ENCODE results near the gene ELOA. TPM values are rescaled to one million over a fixed set of nuclear protein-coding genes. Genes with fewer than 3 reads are reported as not detected.
"Not testable (repeated sequence)": the region's sequence is repeated elsewhere in the genome, so short reads cannot be mapped to it uniquely, and the experiment has no call there.

The ELOA gene
- polyA plus RNA-seq, 2 donors, result 9.9 to 15.9 TPM

GRCh38 chr1:23733281-23733680, 10.0 kb upstream of the ELOA start:
- H3K36me3 ChIP-seq (ENCODE audit: control insufficient read depth in 2 of 2, insufficient read depth in 2 of 2, low read length in 1 of 2); H3K4me3 ChIP-seq (ENCODE audit: low read depth in 1 of 2, low read length in 2 of 2); H3K4me1 ChIP-seq (ENCODE audit: control insufficient read depth in 2 of 2, insufficient read depth in 2 of 2, low read length in 1 of 2); H3K27ac ChIP-seq (ENCODE audit: low read depth in 2 of 2, low read length in 1 of 2); H3K9me3 ChIP-seq (ENCODE audit: control insufficient read depth in 2 of 2, insufficient read depth in 1 of 2, low read depth in 1 of 2, low read length in 1 of 2); H3K27me3 ChIP-seq (ENCODE audit: control insufficient read depth in 1 of 2, insufficient read depth in 2 of 2, low read length in 2 of 2): not testable (repeated sequence)
- WGBS, 2 donors, result 89 to 96% methylated on average over 5 of the region's 5 CpGs

- Histone ChIP-seq H3K27me3 (ENCODE audit: control insufficient read depth in 1 of 2, insufficient read depth in 2 of 2, low read length in 2 of 2) (no peaks in the 10 kb centered on the region), H3K36me3 (ENCODE audit: control insufficient read depth in 2 of 2, insufficient read depth in 2 of 2, low read length in 1 of 2) (no peaks in the 10 kb centered on the region)
Observed at GRCh38 chr1:23736437-23737134, 6.7 kb upstream of the ELOA start.

GRCh38 chr1:23741609-23742008, 1.7 kb upstream of the ELOA start:
- Histone ChIP-seq H3K27me3 (ENCODE audit: control insufficient read depth in 1 of 2, insufficient read depth in 2 of 2, low read length in 2 of 2) (no peaks in the 10 kb centered on the region), H3K9me3 (ENCODE audit: control insufficient read depth in 2 of 2, insufficient read depth in 1 of 2, low read depth in 1 of 2, low read length in 1 of 2) (no peaks in the 10 kb centered on the region), H3K27ac (ENCODE audit: low read depth in 2 of 2, low read length in 1 of 2) (no peak overlapping the region), H3K36me3 (ENCODE audit: control insufficient read depth in 2 of 2, insufficient read depth in 2 of 2, low read length in 1 of 2) (no peaks in the 10 kb centered on the region), H3K4me3 (ENCODE audit: low read depth in 1 of 2, low read length in 2 of 2) (no peak overlapping the region), H3K4me1 (ENCODE audit: control insufficient read depth in 2 of 2, insufficient read depth in 2 of 2, low read length in 1 of 2) (no peaks in the 10 kb centered on the region)
- 85 to 86% methylated on average over 5 of the region's 5 CpGs for WGBS, 2 donors

More at GRCh38 chr1:23736437-23737134, 6.7 kb upstream of the ELOA start:
- WGBS, 2 donors, result 93% methylated on average over 7 of the region's 7 CpGs
- H3K4me1 ChIP-seq (ENCODE audit: control insufficient read depth in 2 of 2, insufficient read depth in 2 of 2, low read length in 1 of 2), result no peaks in the 10 kb centered on the region
- H3K9me3 ChIP-seq (ENCODE audit: control insufficient read depth in 2 of 2, insufficient read depth in 1 of 2, low read depth in 1 of 2, low read length in 1 of 2), result no peaks in the 10 kb centered on the region
- H3K4me3 ChIP-seq (ENCODE audit: low read depth in 1 of 2, low read length in 2 of 2), result no peak overlapping the region
- H3K27ac ChIP-seq (ENCODE audit: low read depth in 2 of 2, low read length in 1 of 2), result no peak overlapping the region

GRCh38 chr1:23742670-23743286, 493 bp upstream of the ELOA start:
- H3K27me3 ChIP-seq (ENCODE audit: control insufficient read depth in 1 of 2, insufficient read depth in 2 of 2, low read length in 2 of 2), result no peaks in the 10 kb centered on the region
- no peaks in the 10 kb centered on the region for H3K9me3 ChIP-seq (ENCODE audit: control insufficient read depth in 2 of 2, insufficient read depth in 1 of 2, low read depth in 1 of 2, low read length in 1 of 2)
- H3K4me1 ChIP-seq (ENCODE audit: control insufficient read depth in 2 of 2, insufficient read depth in 2 of 2, low read length in 1 of 2), result no peaks in the 10 kb centered on the region
- peak overlapping the region; percentile 91 to 92 for H3K27ac ChIP-seq (ENCODE audit: low read depth in 2 of 2, low read length in 1 of 2)
- WGBS, 2 donors, result 9% methylated on average over 27 to 28 of the region's 28 CpGs
- H3K36me3 ChIP-seq (ENCODE audit: control insufficient read depth in 2 of 2, insufficient read depth in 2 of 2, low read length in 1 of 2), result no peaks in the 10 kb centered on the region
- H3K4me3 ChIP-seq (ENCODE audit: low read depth in 1 of 2, low read length in 2 of 2), result peak overlapping the region; percentile 84 to 98

- H3K27me3 ChIP-seq (ENCODE audit: control insufficient read depth in 1 of 2, insufficient read depth in 2 of 2, low read length in 2 of 2), result no peaks in the 10 kb centered on the region
- H3K36me3 ChIP-seq (ENCODE audit: control insufficient read depth in 2 of 2, insufficient read depth in 2 of 2, low read length in 1 of 2), result no peaks in the 10 kb centered on the region
- 30 to 31% methylated on average over 1 of the region's 1 CpG for WGBS, 2 donors
- no peak overlapping the region for H3K27ac ChIP-seq (ENCODE audit: low read depth in 2 of 2, low read length in 1 of 2)
- H3K4me3 ChIP-seq (ENCODE audit: low read depth in 1 of 2, low read length in 2 of 2), result no peak overlapping the region
- no peaks in the 10 kb centered on the region for H3K4me1 ChIP-seq (ENCODE audit: control insufficient read depth in 2 of 2, insufficient read depth in 2 of 2, low read length in 1 of 2)
- H3K9me3 ChIP-seq (ENCODE audit: control insufficient read depth in 2 of 2, insufficient read depth in 1 of 2, low read depth in 1 of 2, low read length in 1 of 2), result no peaks in the 10 kb centered on the region
Observed at GRCh38 chr1:23745515-23745914, 2.2 kb downstream of the ELOA start.

GRCh38 chr1:23748016-23748415, 4.7 kb downstream of the ELOA start:
- no peak overlapping the region for H3K27ac ChIP-seq (ENCODE audit: low read depth in 2 of 2, low read length in 1 of 2)
- no peaks in the 10 kb centered on the region for H3K4me1 ChIP-seq (ENCODE audit: control insufficient read depth in 2 of 2, insufficient read depth in 2 of 2, low read length in 1 of 2)

GRCh38 chr1:23751050-23751814, 8.0 kb downstream of the ELOA start:
- Histone ChIP-seq H3K27ac (ENCODE audit: low read depth in 2 of 2, low read length in 1 of 2) (no peak overlapping the region), H3K9me3 (ENCODE audit: control insufficient read depth in 2 of 2, insufficient read depth in 1 of 2, low read depth in 1 of 2, low read length in 1 of 2) (no peaks in the 10 kb centered on the region), H3K36me3 (ENCODE audit: control insufficient read depth in 2 of 2, insufficient read depth in 2 of 2, low read length in 1 of 2) (peaks cover 10 to 42% of the 10 kb centered on the region in 2 donors), H3K4me1 (ENCODE audit: control insufficient read depth in 2 of 2, insufficient read depth in 2 of 2, low read length in 1 of 2) (no peaks in the 10 kb centered on the region), H3K27me3 (ENCODE audit: control insufficient read depth in 1 of 2, insufficient read depth in 2 of 2, low read length in 2 of 2) (no peaks in the 10 kb centered on the region), H3K4me3 (ENCODE audit: low read depth in 1 of 2, low read length in 2 of 2) (no peak overlapping the region)
- WGBS, 2 donors, result 62 to 69% methylated on average over 11 of the region's 11 CpGs

More at GRCh38 chr1:23748016-23748415, 4.7 kb downstream of the ELOA start:
- H3K36me3 ChIP-seq (ENCODE audit: control insufficient read depth in 2 of 2, insufficient read depth in 2 of 2, low read length in 1 of 2), result peaks cover 4 to 23% of the 10 kb centered on the region in 2 donors
- no peaks in the 10 kb centered on the region for H3K9me3 ChIP-seq (ENCODE audit: control insufficient read depth in 2 of 2, insufficient read depth in 1 of 2, low read depth in 1 of 2, low read length in 1 of 2)
- no peak overlapping the region for H3K4me3 ChIP-seq (ENCODE audit: low read depth in 1 of 2, low read length in 2 of 2)
- H3K27me3 ChIP-seq (ENCODE audit: control insufficient read depth in 1 of 2, insufficient read depth in 2 of 2, low read length in 2 of 2), result no peaks in the 10 kb centered on the region
- WGBS, 2 donors, result 71 to 79% methylated on average over 3 of the region's 3 CpGs

- no peaks in the 10 kb centered on the region for H3K27me3 ChIP-seq (ENCODE audit: control insufficient read depth in 1 of 2, insufficient read depth in 2 of 2, low read length in 2 of 2)
- no peaks in the 10 kb centered on the region for H3K9me3 ChIP-seq (ENCODE audit: control insufficient read depth in 2 of 2, insufficient read depth in 1 of 2, low read depth in 1 of 2, low read length in 1 of 2)
- WGBS, 2 donors, result 74 to 91% methylated on average over 4 of the region's 4 CpGs
- H3K36me3 ChIP-seq (ENCODE audit: control insufficient read depth in 2 of 2, insufficient read depth in 2 of 2, low read length in 1 of 2), result peaks cover 13 to 47% of the 10 kb centered on the region in 2 donors
- H3K4me3 ChIP-seq (ENCODE audit: low read depth in 1 of 2, low read length in 2 of 2), result no peak overlapping the region
- H3K4me1 ChIP-seq (ENCODE audit: control insufficient read depth in 2 of 2, insufficient read depth in 2 of 2, low read length in 1 of 2), result no peaks in the 10 kb centered on the region
- H3K27ac ChIP-seq (ENCODE audit: low read depth in 2 of 2, low read length in 1 of 2), result no peak overlapping the region
Observed at GRCh38 chr1:23751815-23752200, 8.5 kb downstream of the ELOA start.

GRCh38 chr1:23752909-23753308, 9.6 kb downstream of the ELOA start:
- Histone ChIP-seq H3K27ac (ENCODE audit: low read depth in 2 of 2, low read length in 1 of 2) (no peak overlapping the region), H3K27me3 (ENCODE audit: control insufficient read depth in 1 of 2, insufficient read depth in 2 of 2, low read length in 2 of 2) (no peaks in the 10 kb centered on the region), H3K36me3 (ENCODE audit: control insufficient read depth in 2 of 2, insufficient read depth in 2 of 2, low read length in 1 of 2) (peaks cover 18 to 50% of the 10 kb centered on the region in 2 donors), H3K4me1 (ENCODE audit: control insufficient read depth in 2 of 2, insufficient read depth in 2 of 2, low read length in 1 of 2) (no peaks in the 10 kb centered on the region), H3K9me3 (ENCODE audit: control insufficient read depth in 2 of 2, insufficient read depth in 1 of 2, low read depth in 1 of 2, low read length in 1 of 2) (no peaks in the 10 kb centered on the region), H3K4me3 (ENCODE audit: low read depth in 1 of 2, low read length in 2 of 2) (no peak overlapping the region)
- 82 to 100% methylated on average over 1 of the region's 1 CpG for WGBS, 2 donors
